ENCODE data around the gene AP1G1.
"Not testable (repeated sequence)": the region's sequence is repeated elsewhere in the genome, so short reads cannot be mapped to it uniquely, and the experiment has no call there.

AP1G1 gene

GRCh38 chr16:71807905-71808592 is 585 bp downstream of the AP1G1 start:
- no peak for DNase-seq

- no peak for DNase-seq
Observed at GRCh38 chr16:71803305-71803690, 5.3 kb downstream of the AP1G1 start.

- DNase-seq: no peak
Observed at GRCh38 chr16:71796501-71797097, 12.0 kb downstream of the AP1G1 start.

GRCh38 chr16:71794943-71795342 is 13.7 kb downstream of the AP1G1 start:
- DNase-seq: no peak

- no peak for DNase-seq
Observed at GRCh38 chr16:71794018-71794417, 14.6 kb downstream of the AP1G1 start.

GRCh38 chr16:71792176-71792575 is 16.5 kb downstream of the AP1G1 start:
- no peak for DNase-seq

GRCh38 chr16:71790329-71790728 is 18.3 kb downstream of the AP1G1 start:
- not testable (repeated sequence) for DNase-seq

- no peak for DNase-seq
Observed at GRCh38 chr16:71789136-71789535, 19.5 kb downstream of the AP1G1 start.

GRCh38 chr16:71788578-71788977 is 20.1 kb downstream of the AP1G1 start:
- DNase-seq: no peak

- not testable (repeated sequence) for DNase-seq
Observed at GRCh38 chr16:71785143-71785542, 23.5 kb downstream of the AP1G1 start.

GRCh38 chr16:71784093-71784492 is 24.5 kb downstream of the AP1G1 start:
- no peak for DNase-seq

GRCh38 chr16:71781741-71782140 is 26.9 kb downstream of the AP1G1 start:
- no peak for DNase-seq

- no peak for DNase-seq
Observed at GRCh38 chr16:71780521-71781089, 28.0 kb downstream of the AP1G1 start.

- no peak for DNase-seq
Observed at GRCh38 chr16:71778780-71779179, 29.9 kb downstream of the AP1G1 start.

- no peak for DNase-seq
Observed at GRCh38 chr16:71777329-71777728, 31.3 kb downstream of the AP1G1 start.

GRCh38 chr16:71775949-71776348 is 32.7 kb downstream of the AP1G1 start:
- no peak for DNase-seq

- DNase-seq: no peak
Observed at GRCh38 chr16:71771571-71771970, 37.1 kb downstream of the AP1G1 start.

- no peak for DNase-seq
Observed at GRCh38 chr16:71769222-71769621, 39.4 kb downstream of the AP1G1 start.

GRCh38 chr16:71767060-71767900 is 41.4 kb downstream of the AP1G1 start:
- no peak for DNase-seq

- DNase-seq: no peak
Observed at GRCh38 chr16:71762186-71762585, 46.4 kb downstream of the AP1G1 start.

- no peak for DNase-seq
Observed at GRCh38 chr16:71761097-71761496, 47.5 kb downstream of the AP1G1 start.

- no peak for DNase-seq
Observed at GRCh38 chr16:71758293-71758760, 50.3 kb downstream of the AP1G1 start.

- no peak for DNase-seq
Observed at GRCh38 chr16:71754652-71755051, 54.0 kb downstream of the AP1G1 start.

- DNase-seq: no peak
Observed at GRCh38 chr16:71754108-71754507, 54.5 kb downstream of the AP1G1 start.
